SK-N-SH (cell line): ENCODE measurements around the gene HOXA5. TPM values are rescaled to one million over a fixed set of nuclear protein-coding genes. Genes with fewer than 3 reads are reported as not detected.

Source experiments
- CTCF ChIA-PET: fragments of 300-600, 350-600 bp; formaldehyde crosslinking; extraction: SDS; loops from one replicate; lab custom pipeline; 2021; lab: Yijun Ruan, JAX
- POLR2A ChIA-PET: fragments of 350-600 bp; sonication (Branson Sonifier 250); formaldehyde crosslinking; extraction: SDS; loops from one replicate; lab custom pipeline; 2020; ENCODE audit warnings: antibody characterized with exemption, inconsistent platforms; lab: Yijun Ruan, JAX
- DNase-seq: peaks from one replicate; pipeline ENCODE4 v3.0.0; 2012
- H2AFZ ChIP-seq: fragments of 200-600 bp; sonication (generic); 2 replicates; pipeline ENCODE4 v1.8.1; 2016; ENCODE audit warnings: antibody characterized with exemption, mild to moderate bottlenecking, low read depth
- H3F3A ChIP-seq: fragments of 200-600 bp; sonication (generic); replicated peaks from 2 replicates; pipeline ENCODE3; 2016; ENCODE audit warnings: antibody characterized with exemption, mild to moderate bottlenecking; ENCODE audit not compliant: insufficient read depth
- H3K27ac ChIP-seq, 2 experiments: fragments of 200-500 bp in 1 of 2; fragments of 200-600 bp in 1 of 2; sonication (Bioruptor generic) in 1 of 2; sonication (generic), shearing (Covaris generic) in 1 of 2; 2 replicates each; pipeline versions ENCODE4 v1.5.1 to v1.6.1; 2014 to 2016; ENCODE audit warnings: low read depth in 2 of 2, inconsistent platforms in 1 of 2, low read length in 1 of 2, mild to moderate bottlenecking in 1 of 2, mixed read lengths in 1 of 2
- H3K27me3 ChIP-seq: fragments of 200-600 bp; sonication (generic), shearing (Covaris generic); 2 replicates; pipeline ENCODE4 v1.6.1; 2016; ENCODE audit warnings: mixed run types; ENCODE audit not compliant: insufficient read depth
- H3K36me3 ChIP-seq, 2 experiments: fragments of 200-500 bp in 1 of 2; fragments of 200-600 bp in 1 of 2; sonication (Bioruptor generic) in 1 of 2; sonication (generic) in 1 of 2; replicated peaks in 1 of 2; 2 replicates each; pipeline versions ENCODE3 to v1.5.1; 2014 to 2016; ENCODE audit warnings: low read length in 1 of 2, mild to moderate bottlenecking in 1 of 2; ENCODE audit not compliant: insufficient read depth in 2 of 2, control insufficient read depth in 1 of 2
- H3K4me1 ChIP-seq, 2 experiments: fragments of 200-500 bp in 1 of 2; fragments of 200-600 bp in 1 of 2; sonication (Bioruptor generic) in 1 of 2; sonication (generic), shearing (Covaris generic) in 1 of 2; 2 replicates each; pipeline versions ENCODE4 v1.5.1 to v1.6.1; 2014 to 2016; ENCODE audit warnings: low read depth in 1 of 2, low read length in 1 of 2, mixed run types in 1 of 2; ENCODE audit not compliant: insufficient read depth in 2 of 2, control insufficient read depth in 1 of 2
- H3K4me2 ChIP-seq: fragments of 200-600 bp; sonication (generic), shearing (Covaris generic); 2 replicates; pipeline ENCODE4 v1.6.1; 2017; ENCODE audit warnings: mixed run types
- H3K4me3 ChIP-seq, 2 experiments: fragments of 200-500 bp in 1 of 2; fragments of 200-600 bp in 1 of 2; sonication (Bioruptor generic) in 1 of 2; sonication (generic), shearing (Covaris generic) in 1 of 2; 2 replicates each; pipeline versions ENCODE4 v1.5.1 to v1.8.1; 2014 to 2016; ENCODE audit warnings: low read depth in 2 of 2, inconsistent platforms in 1 of 2, low read length in 1 of 2, mild to moderate bottlenecking in 1 of 2, mixed read lengths in 1 of 2, moderate library complexity in 1 of 2
- H3K79me2 ChIP-seq: fragments of 200-600 bp; sonication (generic); 2 replicates; pipeline ENCODE4 v1.8.1; 2017; ENCODE audit warnings: mild to moderate bottlenecking; ENCODE audit not compliant: insufficient read depth
- H3K9ac ChIP-seq: fragments of 200-600 bp; sonication (generic); 2 replicates; pipeline ENCODE4 v1.6.1; 2017; ENCODE audit warnings: mixed run types
- H3K9me2 ChIP-seq: fragments of 200-600 bp; sonication (generic); 2 replicates; pipeline ENCODE4 v1.6.1; 2017; ENCODE audit warnings: mixed run types
- H3K9me3 ChIP-seq: fragments of 200-600 bp; sonication (generic); 2 replicates; pipeline ENCODE4 v1.6.1; 2017; ENCODE audit warnings: mixed run types, mild to moderate bottlenecking, moderate library complexity
- H4K20me1 ChIP-seq: fragments of 200-600 bp; sonication (generic); 2 replicates; pipeline ENCODE4 v1.6.1; 2017; ENCODE audit warnings: mild to moderate bottlenecking, mixed run types; ENCODE audit not compliant: insufficient read depth
- CHD2 ChIP-seq: fragments of 150-350 bp; IDR thresholded peaks from 2 replicates; pipeline ENCODE4 v1.6.1; 2018; ENCODE audit warnings: low read length; ENCODE audit not compliant: partially characterized antibody
- CTCF ChIP-seq: fragments of 200-600 bp; sonication (generic); IDR thresholded peaks from 2 replicates; pipeline ENCODE4 v1.6.1; 2017; ENCODE audit warnings: antibody characterized with exemption, mild to moderate bottlenecking, moderate library complexity
- EP300 ChIP-seq, 2 experiments: IDR thresholded peaks; 2 replicates each; pipeline versions ENCODE4 v1.4.0 to v1.6.1; 2012; ENCODE audit warnings: borderline replicate concordance in 1 of 2, low read depth in 1 of 2, low read length in 1 of 2
- EZH2phosphoT487 ChIP-seq: fragments of 200-600 bp; sonication (generic); IDR thresholded peaks from 2 replicates; pipeline ENCODE4 v1.6.1; 2017; ENCODE audit warnings: low read depth, mixed run types, mild to moderate bottlenecking, antibody characterized with exemption, moderate library complexity, borderline replicate concordance
- FOSL2 ChIP-seq: IDR thresholded peaks from 2 replicates; pipeline ENCODE4 v1.4.0; 2012; ENCODE audit warnings: low read depth, mild to moderate bottlenecking, moderate library complexity, borderline replicate concordance
- FOXJ3 ChIP-seq: sonication (generic); formaldehyde crosslinking; IDR thresholded peaks from 2 replicates; pipeline ENCODE4 v1.5.1; 2020; ENCODE audit warnings: mild to moderate bottlenecking, missing genetic modification reagents
- GABPA ChIP-seq: IDR thresholded peaks from 2 replicates; pipeline ENCODE4 v1.4.0; 2012; ENCODE audit warnings: low read depth, mild to moderate bottlenecking
- GATA2 ChIP-seq: sonication (generic); formaldehyde crosslinking; IDR thresholded peaks from 2 replicates; pipeline ENCODE4 v1.5.0; 2020; ENCODE audit warnings: mild to moderate bottlenecking, missing genetic modification reagents
- JUND ChIP-seq: IDR thresholded peaks from 2 replicates; pipeline ENCODE4 v1.4.0; 2012
- MAX ChIP-seq: IDR thresholded peaks from 2 replicates; pipeline ENCODE4 v1.4.0; 2012; ENCODE audit warnings: low read depth
- PBX3 ChIP-seq: IDR thresholded peaks from 2 replicates; pipeline ENCODE4; 2012
- POLR2AphosphoS5 ChIP-seq: IDR thresholded peaks from 2 replicates; pipeline ENCODE4 v1.6.1; 2012; ENCODE audit warnings: low read depth, low read length
- RAD21 ChIP-seq: IDR thresholded peaks from 2 replicates; pipeline ENCODE4 v1.6.1; 2012; ENCODE audit warnings: mild to moderate bottlenecking, low read length
- RCOR1 ChIP-seq: fragments of 150-350 bp; IDR thresholded peaks from 2 replicates; pipeline ENCODE4 v1.6.1; 2017; ENCODE audit warnings: antibody characterized with exemption, low read length
- RFX5 ChIP-seq: IDR thresholded peaks from 2 replicates; pipeline ENCODE4 v1.6.1; 2012; ENCODE audit warnings: mild to moderate bottlenecking, improper control_type of control experiment, low read length
- SIN3A ChIP-seq: IDR thresholded peaks from 2 replicates; pipeline ENCODE4 v1.6.1; 2012; ENCODE audit warnings: low read depth, mild to moderate bottlenecking, low read length, moderate library complexity, borderline replicate concordance
- SMC3 ChIP-seq: IDR thresholded peaks from 2 replicates; pipeline ENCODE4 v1.6.1; 2012; ENCODE audit warnings: low read depth, low read length, improper control_type of control experiment
- TAF1 ChIP-seq: IDR thresholded peaks from 2 replicates; pipeline ENCODE4 v1.6.1; 2012; ENCODE audit warnings: low read depth, mild to moderate bottlenecking, low read length, moderate library complexity, borderline replicate concordance
- TEAD4 ChIP-seq: IDR thresholded peaks from 2 replicates; pipeline ENCODE4 v1.4.0; 2012; ENCODE audit warnings: mild to moderate bottlenecking, borderline replicate concordance; ENCODE audit not compliant: insufficient read depth
- USF1 ChIP-seq: IDR thresholded peaks from 2 replicates; pipeline ENCODE4 v1.4.0; 2012; ENCODE audit warnings: low read depth, borderline replicate concordance
- WGBS: methylation state at CpG from one replicate; pipeline ENCODE4 v1.1.6; 2017; ENCODE audit warnings: low lambda C conversion rate; 5-methylcytosine and 5-hydroxymethylcytosine counted together
- polyA plus RNA-seq, 3 experiments: library from polyadenylated mRNA; depleted of rRNA; stranded (reverse); fragments of >200 nt; gene quantifications; 2 replicates each; pipeline ENCODE4 v1.2.3, GENCODE V29; 2012

Gene HOXA5
- polyA plus RNA-seq, 1 of the 3 experiments (the other 2 are of a cell fraction): not detected

GRCh38 chr7:27124902-27125689 lies 18.4 kb downstream of the HOXA5 start:
- Histone ChIP-seq H3K4me1 (no peaks in the 10 kb centered on the region), H3K4me2 (no peak overlapping the region)
- POLR2A ChIA-PET: no interaction called here

More at GRCh38 chr7:27124902-27125689, 18.4 kb downstream of the HOXA5 start:
- no peaks in the 10 kb centered on the region for H3K9me2 ChIP-seq
- no peak overlapping the region for H3K9ac ChIP-seq
- 8% methylated on average over 8 of the region's 8 CpGs for WGBS
- DNase-seq: no peak
- no peaks in the 10 kb centered on the region for H3K9me3 ChIP-seq
- TF ChIP-seq MAX (no peak), SIN3A (no peak), POLR2AphosphoS5 (no peak), TAF1 (no peak), EP300 (IDR thresholded peaks at IDR 0.05; ENCODE audit: borderline replicate concordance in 1 of 2, low read depth in 1 of 2, low read length in 1 of 2) (no peak), CTCF (no peak), GABPA (no peak), PBX3 (no peak), RFX5 (no peak), RCOR1 (no peak), GATA2 (no peak), USF1 (no peak), SMC3 (no peak), EZH2phosphoT487 (no peak), FOXJ3 (CRISPR knock-in tag) (no peak), RAD21 (no peak), JUND (no peak), TEAD4 (no peak), CHD2 (no peak), FOSL2 (no peak)
- TF ChIP-seq, all 33 proteins: peak for 0
- H3K4me3 ChIP-seq: no peak overlapping the region
- H4K20me1 ChIP-seq: no peaks in the 10 kb centered on the region
- CTCF ChIA-PET: interaction anchor here (1.5 kb wide), 1 partner anchor 15 kb away, joined by 4 read pairs; no protein-coding TSS in a partner anchor
- H3K27ac ChIP-seq: no peak overlapping the region
- H3K27me3 ChIP-seq: peaks cover 93% of the 10 kb centered on the region
- no peaks in the 10 kb centered on the region for H3F3A ChIP-seq
- H2AFZ ChIP-seq: no peak overlapping the region
- no peaks in the 10 kb centered on the region for H3K36me3 ChIP-seq
- no peaks in the 10 kb centered on the region for H3K79me2 ChIP-seq
